GM12801 (cell line): ENCODE data around the gene GPRIN1.

Experiments
- TF ChIP-seq, protein P1 (sequence below): IDR thresholded peaks from one replicate; pipeline ENCODE4 v1.5.1; 2011; ENCODE audit warnings: control low read depth; ENCODE audit not compliant: insufficient read length; ENCODE audit errors: extremely low read depth

GPRIN1 gene

DNA sequence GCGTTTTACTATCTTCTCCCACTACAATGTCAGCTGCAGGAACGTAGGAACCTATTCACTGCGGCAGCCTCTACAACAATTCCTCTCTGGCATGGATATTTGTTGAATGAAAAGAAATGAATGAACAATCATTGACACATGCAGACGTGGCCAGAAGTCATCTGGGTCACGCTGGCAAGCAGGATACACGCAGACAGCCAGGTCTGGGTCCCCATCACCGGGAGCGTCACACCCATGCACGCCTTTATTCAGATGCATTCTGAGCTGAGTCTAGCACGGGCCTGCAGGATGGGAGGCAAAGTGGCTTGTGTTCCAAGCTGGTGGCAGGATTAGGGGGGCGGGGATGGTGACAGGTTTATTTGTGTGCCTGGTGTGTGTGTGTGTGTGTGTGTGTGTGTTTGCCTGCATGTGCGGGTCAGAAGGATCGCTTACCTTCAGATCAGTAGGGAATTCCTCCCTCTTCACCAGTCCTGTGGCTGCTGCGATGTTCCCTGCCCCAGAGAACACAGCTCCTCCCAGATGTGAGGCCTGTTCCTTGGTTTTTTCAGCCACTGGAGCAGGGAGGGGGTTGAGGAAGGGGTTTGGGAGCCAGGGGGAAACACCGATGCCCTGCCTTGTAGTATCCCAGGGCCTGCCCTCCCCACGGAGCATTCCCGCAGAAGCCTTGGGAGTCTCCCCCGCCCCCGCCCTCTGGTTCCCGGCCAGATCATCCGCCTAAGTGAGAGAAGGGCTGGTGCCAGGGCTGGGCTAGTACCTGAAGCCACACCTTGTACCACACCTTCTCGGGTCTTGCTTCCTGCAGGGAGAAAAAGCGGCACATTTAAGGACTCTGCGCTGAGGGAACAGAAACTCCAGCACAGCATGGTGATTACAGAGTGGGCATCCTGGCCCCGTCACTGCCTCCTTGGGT, 16.3 kb upstream of the GPRIN1 start:
- TF ChIP-seq, protein P1, sequence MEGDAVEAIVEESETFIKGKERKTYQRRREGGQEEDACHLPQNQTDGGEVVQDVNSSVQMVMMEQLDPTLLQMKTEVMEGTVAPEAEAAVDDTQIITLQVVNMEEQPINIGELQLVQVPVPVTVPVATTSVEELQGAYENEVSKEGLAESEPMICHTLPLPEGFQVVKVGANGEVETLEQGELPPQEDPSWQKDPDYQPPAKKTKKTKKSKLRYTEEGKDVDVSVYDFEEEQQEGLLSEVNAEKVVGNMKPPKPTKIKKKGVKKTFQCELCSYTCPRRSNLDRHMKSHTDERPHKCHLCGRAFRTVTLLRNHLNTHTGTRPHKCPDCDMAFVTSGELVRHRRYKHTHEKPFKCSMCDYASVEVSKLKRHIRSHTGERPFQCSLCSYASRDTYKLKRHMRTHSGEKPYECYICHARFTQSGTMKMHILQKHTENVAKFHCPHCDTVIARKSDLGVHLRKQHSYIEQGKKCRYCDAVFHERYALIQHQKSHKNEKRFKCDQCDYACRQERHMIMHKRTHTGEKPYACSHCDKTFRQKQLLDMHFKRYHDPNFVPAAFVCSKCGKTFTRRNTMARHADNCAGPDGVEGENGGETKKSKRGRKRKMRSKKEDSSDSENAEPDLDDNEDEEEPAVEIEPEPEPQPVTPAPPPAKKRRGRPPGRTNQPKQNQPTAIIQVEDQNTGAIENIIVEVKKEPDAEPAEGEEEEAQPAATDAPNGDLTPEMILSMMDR, result no peak

- TF ChIP-seq, protein P1, result no peak
Observed at GRCh38 chr5:176625512-176625911, 15.6 kb upstream of the GPRIN1 start.

GRCh38 chr5:176624938-176625337, 15.0 kb upstream of the GPRIN1 start:
- TF ChIP-seq, protein P1, result no peak

GRCh38 chr5:176624142-176624541, 14.2 kb upstream of the GPRIN1 start:
- TF ChIP-seq, protein P1, result no peak

GRCh38 chr5:176621661-176622079, 11.7 kb upstream of the GPRIN1 start:
- TF ChIP-seq, protein P1, result no peak

GRCh38 chr5:176620333-176620981, 10.5 kb upstream of the GPRIN1 start:
- TF ChIP-seq, protein P1, result no peak

GRCh38 chr5:176619569-176620332, 9.8 kb upstream of the GPRIN1 start:
- TF ChIP-seq, protein P1, result no peak
